GM12891 (cell line): Measurements from ENCODE around the gene LRP1.

Experiments
- POLR2A ChIP-seq: IDR thresholded peaks from 2 replicates; pipeline ENCODE4 v1.6.1; 2011; ENCODE audit warnings: low read depth, low read length, control low read depth
- POLR2AphosphoS5 ChIP-seq: IDR thresholded peaks from 2 replicates; pipeline ENCODE4 v1.6.1; 2011; ENCODE audit warnings: low read depth, low read length, control low read depth

DNA sequence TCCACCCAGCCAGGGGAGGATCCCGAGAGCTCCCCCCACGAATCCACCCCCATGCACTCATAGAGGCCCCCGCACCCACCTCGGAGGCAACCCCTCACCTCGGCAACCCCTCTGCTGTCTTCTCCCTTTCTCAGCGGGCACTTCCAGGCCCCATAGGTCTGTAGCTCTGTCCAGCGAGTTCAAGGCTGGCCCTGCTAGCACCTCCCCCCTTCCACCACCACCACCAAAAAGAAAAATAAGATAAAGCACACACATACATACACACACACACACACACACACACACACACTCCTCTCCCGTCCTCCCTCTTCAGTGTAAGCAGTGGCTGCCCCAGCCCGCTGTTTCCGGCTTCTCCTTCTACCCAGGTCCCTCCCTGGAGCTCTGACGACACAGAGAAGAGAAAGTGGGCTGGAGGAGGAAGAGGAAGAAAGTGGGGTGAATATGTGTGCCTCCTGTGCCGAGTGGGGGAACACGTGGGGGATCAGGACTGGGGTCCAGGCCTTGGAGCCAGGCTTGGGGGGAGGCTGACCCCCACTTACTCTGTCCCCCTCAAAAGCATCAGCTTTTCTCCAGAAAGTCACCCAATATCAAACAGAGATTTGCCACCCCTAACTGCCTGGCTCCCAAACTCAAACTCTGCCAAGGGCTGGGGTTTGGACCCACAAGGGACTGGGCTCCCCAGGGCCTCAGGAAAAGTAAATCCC lies 17.1 kb upstream of the LRP1 start, which contains the start of gene STAT6:
- TF ChIP-seq POLR2A: peak; percentile 75
- TF ChIP-seq POLR2AphosphoS5: peak; percentile 71
